NCI-H2107 (cell line): ENCODE data around the gene FNDC5.
"Not testable (repeated sequence)": the region's sequence is repeated elsewhere in the genome, so short reads cannot be mapped to it uniquely, and the experiment has no call there.

Experiments
- DNase-seq: peaks from one replicate; lab custom pipeline; 2025; lab: John Stamatoyannopoulos, UW

FNDC5 gene

DNA sequence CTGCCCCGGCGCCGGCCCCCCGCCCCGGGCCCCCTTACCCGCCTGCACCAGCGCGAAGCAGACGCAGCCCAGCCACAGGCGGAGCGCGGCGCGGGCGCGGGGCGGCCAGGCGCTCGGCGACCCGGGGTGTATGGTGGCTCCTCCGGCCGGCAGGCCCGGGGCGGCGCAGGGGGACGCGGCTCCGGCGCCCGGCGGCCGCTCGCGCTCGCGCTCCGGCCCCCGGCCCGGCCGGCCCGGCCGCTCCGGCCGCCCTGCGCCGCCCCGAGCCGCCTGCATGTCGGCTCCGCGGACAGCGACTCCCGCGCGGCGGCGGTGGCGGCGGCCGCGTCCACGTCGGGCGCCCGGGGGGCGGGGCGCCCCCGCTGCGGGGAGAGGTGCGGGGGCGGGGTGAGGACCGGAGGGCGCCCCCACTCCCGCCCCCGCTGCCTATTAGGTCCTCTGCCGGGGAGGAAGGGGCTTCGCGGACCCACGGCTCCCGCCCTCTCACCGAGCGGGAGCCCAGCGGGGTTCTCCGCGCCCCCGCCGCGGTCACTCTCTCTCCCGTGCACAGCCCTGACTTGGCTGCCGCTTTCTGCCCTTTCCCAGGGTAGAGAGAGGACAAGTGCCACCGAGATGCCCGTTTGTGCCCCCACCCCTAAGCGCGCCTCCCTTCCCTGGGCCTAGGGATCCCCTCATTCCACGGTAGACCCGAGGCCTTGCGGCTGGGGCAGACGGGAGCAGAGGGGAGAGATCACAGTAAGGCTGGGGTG is at the start of gene FNDC5:
Gene FNDC5, minus strand, starts transcription at position 298 of the 749 bp plus-strand sequence.
- DNase-seq, result no peak

DNA sequence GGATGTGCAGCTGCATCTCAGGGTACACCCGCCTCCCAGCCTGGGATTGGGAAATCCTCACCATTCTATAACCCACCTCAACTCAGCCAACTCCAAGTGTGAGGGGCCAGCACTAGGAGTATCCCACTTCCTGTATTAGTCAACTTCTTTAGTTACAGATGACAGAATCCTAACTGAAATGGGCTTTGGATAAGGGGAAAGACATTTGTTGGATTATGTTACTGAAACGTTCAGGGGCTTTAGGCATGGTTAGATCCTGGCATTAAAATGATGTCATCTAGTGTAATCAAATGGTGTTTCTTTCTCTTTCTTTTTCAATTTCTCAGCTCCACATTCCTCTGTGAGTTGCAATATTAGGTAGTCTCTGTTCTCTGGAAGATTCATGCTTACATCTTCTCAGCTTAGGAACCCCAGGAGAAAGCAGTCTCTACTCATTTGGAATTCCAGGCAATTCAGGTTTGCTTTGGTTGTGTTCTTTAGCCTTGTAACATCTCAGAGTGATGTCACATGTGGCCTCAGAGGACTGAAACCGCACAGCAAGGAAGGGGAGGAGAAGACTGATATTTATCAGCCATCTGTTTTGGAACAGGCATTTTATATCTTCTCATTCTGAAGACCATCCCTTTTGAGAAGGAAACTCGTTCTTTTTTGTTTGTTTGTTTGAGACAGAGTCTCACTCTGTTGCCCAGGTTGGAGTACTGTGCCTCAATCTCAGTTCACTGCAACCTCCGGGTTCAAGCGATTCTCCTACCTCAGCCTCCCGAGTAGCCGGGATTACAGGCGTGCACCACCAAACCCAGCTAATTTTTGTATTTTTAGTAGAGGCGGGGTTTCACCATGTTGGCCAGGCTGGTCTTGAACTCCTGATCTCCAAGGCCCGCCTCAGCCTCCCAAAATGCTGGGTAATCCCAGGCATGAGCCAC is 49.4 kb upstream of the FNDC5 start:
- no peak for DNase-seq

DNA sequence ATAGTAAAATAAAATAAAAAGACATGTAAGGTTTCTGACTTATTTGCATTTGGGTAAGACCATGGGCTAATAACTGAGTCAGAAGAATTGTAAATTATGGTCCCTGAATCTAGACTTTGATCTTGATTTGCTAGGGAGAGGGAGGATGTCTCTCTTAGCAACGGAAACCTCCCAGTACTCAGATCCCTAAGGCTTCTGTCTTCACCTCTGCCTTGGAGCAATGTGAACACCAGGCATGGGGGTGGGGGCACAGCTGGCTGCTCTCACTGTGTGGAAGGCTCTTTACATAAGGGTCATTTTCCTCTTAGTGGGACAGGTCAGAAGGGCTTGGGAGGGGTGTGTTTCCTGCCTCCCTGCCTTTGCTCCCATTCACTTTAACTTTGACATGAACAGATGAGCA is 47.5 kb upstream of the FNDC5 start:
- DNase-seq, result no peak

DNA sequence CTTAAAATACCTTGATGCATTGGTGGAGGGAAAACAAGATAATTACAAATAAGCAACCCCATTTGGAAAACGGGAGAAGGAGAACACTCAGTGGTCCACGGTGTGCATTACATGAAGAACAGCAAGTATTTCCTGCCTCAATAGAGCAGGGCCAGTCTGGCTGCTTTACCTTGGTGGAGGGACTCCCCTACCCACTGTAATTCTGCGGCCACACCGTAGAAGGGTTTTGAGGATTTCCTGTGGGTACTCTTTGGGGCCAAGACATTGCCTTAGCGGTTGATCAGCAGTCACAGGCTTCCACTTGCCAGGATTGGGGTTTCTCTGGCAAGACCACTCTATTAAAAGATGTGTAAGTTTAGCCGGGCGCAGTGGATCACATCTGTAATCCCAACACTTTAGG is 46.8 kb upstream of the FNDC5 start:
- DNase-seq, result no peak

DNA sequence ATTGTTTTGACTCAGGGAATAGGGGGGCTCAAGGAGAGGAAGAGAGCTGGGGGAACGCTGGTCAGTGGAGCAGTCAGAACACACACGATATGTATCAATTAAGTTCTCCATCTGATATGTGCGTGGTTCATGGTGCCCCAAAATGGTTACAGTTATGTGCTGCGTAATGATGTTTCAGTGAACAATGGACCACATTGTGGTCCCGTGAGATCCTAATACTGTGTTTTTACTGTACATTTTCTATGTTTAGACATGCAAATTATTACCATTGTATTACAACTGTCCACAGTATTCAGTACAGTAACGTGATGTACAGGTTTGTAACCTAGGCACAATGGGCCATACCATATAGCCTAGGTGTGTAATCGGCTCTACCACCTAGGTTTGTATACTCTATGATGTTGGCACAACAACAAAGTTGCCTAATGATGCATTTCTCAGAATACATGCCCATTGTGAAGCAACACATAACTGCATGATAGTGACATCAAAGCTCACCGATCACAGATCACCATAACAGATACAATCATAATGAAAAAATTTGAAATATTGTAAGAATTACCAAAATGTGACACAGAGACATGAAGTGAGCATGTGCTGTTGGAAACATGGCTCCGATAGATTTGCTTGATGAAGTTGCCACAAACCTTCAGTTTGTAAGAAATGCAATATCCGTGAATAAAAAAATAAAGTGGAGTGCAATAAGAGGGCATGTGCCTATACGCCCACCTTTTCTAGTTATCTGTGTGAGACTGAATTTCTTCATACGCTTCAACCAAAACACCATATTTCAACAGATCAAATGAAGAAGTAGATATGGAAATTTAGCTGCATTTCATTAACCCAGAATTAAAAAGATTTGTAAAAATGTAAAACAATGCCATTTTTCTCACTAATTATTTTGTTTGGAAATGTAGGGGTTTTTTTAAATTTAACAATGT is 45.3 kb upstream of the FNDC5 start:
- no peak for DNase-seq

DNA sequence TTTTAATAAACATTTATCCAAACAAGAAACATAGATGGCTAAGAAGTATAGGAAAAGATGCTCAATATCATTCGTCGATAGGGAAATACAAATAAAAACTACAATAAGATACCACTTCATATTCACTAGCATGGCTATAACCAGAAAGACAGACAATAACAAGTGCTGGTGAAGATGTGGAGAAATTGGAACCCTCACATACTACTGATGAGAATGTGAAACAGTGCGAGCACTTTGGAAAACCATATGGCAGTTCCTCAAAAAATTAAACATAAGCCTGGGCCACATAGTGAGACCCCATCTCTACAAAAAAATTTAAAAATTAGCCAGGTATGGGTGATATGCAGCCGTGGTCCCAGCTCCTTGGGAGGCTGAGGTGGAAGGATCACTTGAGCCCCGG is 39.6 kb upstream of the FNDC5 start:
- no peak for DNase-seq

DNA sequence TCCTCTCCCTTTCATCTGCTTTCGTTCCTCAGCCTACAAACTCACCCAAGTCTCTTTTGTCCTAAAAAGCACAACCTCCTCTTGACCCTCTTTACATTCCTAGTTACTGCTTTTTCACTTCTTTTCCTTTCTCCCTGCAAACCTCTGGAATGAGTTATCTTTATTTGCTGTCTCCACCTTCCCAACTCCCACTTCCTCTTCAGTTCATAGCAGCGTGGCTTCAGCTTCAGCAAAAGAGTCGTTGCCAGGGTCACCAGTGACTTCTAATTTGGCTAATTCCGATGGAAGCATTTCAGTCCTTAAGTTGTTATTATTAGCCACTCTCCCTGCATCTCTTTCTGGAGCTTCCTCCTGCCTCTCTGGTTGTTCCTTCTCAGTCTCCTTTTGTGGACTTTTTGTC is 36.7 kb upstream of the FNDC5 start:
- no peak for DNase-seq

DNA sequence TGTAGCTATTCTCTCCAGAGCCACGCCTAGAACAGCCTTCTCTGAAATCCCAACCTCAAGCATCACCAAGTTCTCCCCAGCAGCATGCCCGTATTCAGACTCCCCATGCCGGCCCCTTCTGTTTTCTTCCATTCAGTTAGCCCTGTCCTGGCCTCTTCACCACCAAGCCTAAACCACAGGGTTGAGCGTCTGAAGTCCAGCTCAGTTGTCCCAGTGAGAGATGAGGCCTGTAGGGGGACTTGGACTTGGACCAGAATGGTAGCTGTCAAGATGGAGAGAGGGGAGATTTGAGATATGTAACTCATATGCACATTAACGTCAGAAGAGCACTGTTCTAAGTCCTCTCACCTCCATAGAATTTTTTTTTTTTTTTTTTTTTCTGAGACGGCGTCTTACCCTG is 35.9 kb upstream of the FNDC5 start:
- no peak for DNase-seq

DNA sequence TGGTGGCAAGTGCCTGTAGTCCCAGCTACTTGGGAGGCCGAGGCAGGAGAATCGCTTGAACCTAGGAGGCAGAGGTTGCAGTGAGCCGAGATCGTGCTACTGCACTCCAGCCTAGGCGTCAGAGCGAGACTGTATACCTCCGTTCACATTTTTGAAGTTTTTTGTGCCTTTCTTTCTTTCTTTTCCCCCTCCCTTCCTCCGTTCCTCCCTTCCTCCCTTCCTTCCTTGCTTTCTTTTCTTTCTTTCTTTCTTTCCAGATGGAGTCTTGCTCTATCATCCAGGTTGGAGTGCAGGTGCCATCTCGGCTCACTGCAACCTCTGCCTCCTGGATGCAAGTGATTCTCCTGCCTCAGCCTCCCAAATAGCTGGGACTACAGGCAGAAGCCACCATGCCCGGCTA is 34.9 kb upstream of the FNDC5 start:
- DNase-seq, result not testable (repeated sequence)

DNA sequence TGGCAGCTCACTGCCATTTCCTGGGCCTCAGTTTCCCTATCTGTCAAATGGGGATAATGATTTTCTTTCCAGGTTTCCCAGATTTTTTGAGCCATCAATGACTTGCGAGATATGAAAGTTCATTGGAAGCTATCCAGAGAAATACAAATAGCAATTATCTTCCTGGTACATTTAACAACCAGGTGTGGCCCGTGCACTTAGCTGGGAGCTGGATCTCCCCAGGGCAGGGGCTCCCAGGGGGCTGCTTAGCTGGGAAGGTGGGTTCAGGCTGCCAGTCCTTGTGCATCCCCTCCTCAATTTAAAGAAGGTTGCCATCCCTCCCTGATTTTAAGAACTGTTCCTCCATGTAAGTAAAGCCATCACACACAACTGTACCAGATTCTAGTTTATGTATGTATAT is 34.1 kb upstream of the FNDC5 start:
- DNase-seq, result no peak

DNA sequence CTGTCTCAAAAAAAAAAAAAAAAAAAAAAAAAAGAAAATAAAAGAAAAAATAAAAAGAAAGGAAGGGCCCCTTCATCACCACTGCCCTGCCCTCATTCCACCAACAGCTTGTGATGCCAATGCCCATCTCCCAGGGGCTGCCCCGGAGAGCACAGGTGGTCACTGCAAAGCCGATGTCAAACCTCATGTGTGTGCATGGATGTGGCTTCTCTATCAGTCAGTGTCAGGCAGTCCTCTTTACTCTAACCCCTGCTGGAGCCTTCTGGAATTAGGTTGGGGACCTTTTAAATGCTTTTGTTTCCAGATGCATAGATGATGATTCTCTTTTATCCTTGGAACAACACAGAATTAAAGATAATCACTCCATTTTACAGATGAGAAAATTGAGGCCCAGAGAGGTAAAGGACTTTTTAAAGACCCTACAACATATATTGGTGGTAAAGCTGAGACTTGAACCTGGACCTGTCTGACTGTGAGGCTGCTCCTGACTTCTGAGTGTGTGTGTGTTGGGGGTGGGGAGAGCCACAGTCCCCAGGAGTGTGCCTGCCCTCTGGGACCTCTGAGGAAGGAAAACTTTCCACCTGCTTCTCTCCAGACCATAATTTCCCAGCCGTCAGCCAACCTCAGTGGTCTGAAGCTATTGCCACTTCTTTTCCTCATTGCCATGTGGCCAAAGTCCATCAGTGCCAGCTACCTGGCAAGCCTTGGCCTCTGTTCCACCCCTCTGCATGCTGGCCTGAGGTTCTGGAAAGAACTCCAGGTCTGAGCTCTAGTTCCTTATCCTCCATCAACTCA is 33.5 kb upstream of the FNDC5 start:
- no peak for DNase-seq

DNA sequence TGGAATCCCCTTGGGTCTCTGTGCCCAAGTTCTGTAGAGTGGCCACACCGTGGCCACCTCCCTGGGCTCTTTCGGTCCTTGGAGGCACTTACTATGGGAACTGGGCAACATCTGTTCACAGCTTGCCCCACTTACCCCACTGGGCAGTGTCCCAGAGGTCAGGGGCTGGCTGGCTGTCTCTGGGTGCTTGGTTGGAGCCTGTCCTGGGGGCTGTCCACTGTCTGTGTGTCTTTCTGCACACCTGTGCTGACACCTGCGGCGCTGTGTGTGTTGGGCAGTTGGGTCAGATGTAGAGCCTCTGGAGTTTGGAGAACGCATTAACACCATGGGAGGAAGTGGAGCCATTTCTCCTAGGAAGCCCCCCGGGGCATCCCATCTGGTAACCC is 31.8 kb upstream of the FNDC5 start:
- no peak for DNase-seq

DNA sequence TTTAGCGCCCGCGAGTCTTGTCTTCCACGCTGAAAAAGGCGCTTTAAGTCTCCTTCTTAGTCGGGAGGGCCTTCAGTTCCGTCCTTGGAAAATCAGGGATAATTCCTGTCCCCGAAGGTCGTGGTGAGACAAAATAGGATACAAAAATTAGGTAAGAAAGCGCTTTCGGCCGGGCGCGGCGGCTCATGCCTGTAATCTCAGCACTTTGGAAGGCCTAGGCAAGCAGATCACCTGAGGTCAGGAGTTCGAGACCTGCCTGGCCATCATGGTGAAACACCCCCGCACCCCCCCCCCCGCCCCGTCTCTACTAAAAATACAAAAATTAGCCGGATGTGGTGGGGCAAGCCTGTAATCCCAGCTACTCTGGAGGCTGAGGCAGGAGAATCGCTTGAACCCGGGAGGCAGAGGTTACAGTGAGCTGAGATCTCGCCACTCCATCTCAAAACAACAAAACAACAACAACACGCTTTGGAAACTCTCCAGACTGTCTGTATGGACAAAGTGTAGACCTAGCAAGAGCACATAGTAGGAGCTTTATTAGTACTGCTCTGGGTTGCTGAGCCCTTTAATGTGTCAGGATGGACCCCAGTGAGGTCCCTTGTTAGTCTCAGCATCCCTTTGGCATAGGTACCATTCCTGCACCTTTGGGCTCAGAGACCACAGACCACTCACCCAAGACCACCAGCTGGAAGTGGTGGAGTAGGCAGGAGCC is 31.3 kb upstream of the FNDC5 start:
- DNase-seq, result no peak

DNA sequence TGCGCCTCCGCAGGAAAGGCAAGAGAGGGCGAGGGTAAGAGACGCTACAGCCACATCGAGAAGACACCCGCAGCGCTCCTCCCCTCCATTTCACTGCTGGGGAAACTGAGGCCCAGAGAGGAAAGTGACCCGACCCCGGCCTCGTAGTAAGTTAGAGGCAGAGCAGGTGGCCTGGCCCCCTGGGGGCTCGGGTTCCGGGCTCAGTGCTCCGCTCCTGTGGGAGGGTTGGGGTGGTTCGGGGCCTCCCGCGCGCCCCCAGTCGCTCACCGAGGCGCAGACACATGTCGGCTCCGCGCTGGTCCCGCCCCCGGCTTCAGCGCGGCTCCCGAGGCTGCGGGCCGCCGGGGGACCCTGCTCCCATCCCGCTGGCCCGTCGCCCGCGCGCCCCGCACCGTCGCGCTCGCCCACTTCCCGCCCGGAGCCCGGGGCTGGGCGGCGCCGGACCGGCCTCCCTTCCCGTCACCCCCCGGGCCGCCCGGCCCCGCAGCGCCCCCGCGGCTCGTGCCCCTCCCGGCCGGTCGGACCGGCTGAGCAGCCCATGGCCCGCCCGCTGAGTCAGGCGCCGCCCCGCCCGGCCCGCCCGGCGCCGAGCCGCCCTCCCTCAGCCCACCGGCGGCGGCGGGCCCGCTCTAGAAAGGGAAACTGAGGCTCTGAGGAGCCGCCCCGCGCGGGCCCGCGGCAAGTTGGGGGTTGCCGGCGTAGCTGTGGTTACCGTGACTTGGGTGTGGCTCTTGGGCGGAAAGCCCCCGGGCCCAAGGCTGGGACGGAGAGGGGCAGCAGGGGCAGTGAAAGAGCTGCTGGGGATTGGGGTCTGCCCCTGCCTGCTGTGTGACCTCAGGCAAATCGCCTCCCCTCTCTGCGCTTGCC is 30.5 kb upstream of the FNDC5 start, which contains the start of gene TMEM54:
Gene TMEM54, minus strand, starts transcription at position 434 of the 867 bp plus-strand sequence. Its CDS starts 151 bp downstream, at position 283.
- no peak for DNase-seq

DNA sequence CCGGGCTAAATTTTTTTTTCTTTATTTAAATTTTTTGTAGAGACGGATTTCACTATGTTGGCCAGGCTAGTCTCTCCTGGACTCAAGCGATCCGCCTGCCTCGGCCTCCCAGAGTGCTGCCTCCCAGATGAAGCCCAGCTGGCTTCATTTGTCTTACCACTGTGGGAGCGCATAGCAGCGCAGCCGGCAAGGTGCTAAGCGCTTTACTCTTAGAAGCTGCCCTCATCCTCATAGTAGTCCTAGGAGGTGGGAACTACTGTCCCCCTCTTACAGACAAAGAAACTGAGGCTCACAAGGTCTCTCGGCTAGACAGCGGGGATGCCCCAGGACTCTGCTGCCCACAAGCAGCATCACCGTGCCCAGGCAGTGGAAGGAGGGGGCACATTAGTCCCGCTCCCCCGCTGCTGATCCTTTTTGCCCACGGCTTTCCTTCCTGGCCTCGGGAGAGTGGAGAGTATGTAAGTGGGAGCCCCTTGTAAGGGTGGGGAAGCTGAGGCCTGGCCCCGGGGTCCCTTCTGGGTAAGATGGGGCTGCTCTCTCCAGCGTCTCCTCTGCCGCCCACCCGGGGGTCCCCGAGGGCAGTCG is 29.8 kb upstream of the FNDC5 start:
- DNase-seq, result no peak

DNA sequence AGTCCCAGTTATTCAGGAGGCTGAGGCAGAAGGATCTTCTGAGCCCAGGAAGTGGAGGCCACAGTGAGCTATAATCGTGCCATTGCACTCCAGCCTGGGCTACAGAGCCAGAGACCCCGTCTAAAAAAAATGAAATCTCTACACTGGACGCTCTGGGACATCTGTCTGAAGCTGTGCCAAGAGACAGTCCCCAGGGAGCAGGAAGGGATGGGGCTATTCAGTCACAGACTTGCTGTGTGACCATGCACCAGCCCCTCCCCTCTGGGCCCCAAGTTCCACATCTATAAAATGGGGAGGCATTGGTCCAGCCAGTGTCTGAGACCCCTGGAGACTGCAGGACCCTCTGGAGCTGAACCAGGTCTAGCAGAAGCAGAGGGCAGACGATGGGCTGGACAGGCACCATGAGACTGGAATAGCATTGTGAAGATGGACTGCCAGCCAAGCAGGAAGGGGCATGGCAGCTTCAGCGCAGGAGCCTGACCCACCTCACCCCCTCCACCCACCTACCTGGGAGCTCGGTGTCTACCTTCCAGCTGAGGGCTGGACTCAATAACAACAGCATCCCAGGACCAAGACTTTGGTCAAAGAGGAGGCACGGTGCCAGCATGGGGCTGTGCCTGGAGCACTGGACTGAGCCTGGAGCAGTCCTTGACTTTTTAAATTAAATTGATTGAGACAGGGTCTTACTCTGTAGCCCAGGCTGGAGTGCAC is 29.0 kb upstream of the FNDC5 start:
- no peak for DNase-seq

DNA sequence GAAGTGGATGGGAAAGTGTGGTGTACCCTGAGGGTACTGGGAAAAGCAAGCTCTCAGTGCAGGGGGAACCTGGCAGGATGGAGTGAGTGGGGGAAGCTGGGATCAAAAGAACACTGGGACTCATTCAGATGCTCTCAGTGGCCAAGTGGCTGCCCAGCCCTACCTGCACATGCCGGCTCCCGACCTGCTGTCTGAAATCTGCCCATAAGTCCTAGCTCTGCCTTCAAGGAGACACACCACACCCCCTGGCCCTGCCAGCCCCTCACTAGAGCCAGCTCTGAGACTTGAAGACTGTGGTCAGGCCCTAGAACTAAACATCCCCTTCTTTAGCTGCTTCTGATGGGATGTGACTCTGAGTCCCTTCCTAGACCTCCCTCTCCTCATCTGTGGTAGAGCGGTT is 28.2 kb upstream of the FNDC5 start:
- no peak for DNase-seq

DNA sequence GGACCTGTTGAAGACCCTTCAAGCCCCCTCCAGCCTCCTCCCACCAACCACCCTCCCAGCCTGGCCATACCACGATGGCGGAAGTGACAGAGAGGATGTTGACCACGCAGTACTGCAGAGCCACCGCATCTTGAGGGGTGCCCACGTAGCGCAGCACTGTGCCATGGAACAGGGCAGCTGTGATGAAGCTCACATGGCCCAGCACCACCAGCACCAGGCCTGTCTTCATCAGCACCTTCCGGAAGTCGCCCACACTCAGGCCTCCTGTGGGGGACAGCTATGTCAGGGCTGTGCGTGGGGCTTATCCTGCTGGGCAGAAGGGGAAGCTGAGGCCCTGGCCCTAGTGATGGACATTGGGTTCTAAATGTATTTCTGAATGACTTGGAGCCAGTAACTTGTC is 27.3 kb upstream of the FNDC5 start:
- DNase-seq, result no peak
